ENCODE results near the gene ZFR.
"Not testable (repeated sequence)": the region's sequence is repeated elsewhere in the genome, so short reads cannot be mapped to it uniquely, and the experiment has no call there.

The ZFR gene

DNA sequence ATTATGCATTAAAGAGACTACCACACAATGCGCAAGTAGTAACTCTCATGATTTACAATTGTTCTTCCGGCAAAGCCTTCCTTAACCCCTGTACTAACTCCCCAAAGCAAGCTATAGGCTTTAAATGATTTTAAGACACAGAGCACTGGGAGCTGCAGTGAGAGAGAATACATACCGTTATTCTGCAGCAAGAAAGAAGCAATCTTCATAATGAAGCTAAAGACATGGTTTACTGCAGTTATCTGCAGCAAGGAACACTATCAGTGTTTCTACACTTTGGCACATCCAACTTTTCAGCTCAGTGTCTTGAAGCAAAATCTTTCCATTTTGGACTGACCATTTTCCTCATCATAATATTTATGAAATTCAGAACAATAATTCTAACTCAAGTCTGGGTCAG lies 61.0 kb downstream of the ZFR start:
- no peaks in the 10 kb centered on the region for H3K9me3 ChIP-seq (ENCODE audit: control insufficient read depth in 1 of 2, low read length in 2 of 2)
- no peak overlapping the region for H3K27ac ChIP-seq (ENCODE audit: low read length)
- H3K4me3 ChIP-seq (ENCODE audit: low read depth in 1 of 2, low read length in 2 of 2): no peak overlapping the region
- no peaks in the 10 kb centered on the region for H3K27me3 ChIP-seq (ENCODE audit: low read depth, low read length)
- H3K36me3 ChIP-seq (ENCODE audit: control insufficient read depth in 1 of 2, insufficient read depth in 2 of 2, low read length in 2 of 2): peaks cover 32 to 42% of the 10 kb centered on the region in 2 donors
- no peaks in the 10 kb centered on the region for H3K4me1 ChIP-seq (ENCODE audit: control insufficient read depth in 1 of 2, insufficient read depth in 2 of 2, low read length in 2 of 2)

DNA sequence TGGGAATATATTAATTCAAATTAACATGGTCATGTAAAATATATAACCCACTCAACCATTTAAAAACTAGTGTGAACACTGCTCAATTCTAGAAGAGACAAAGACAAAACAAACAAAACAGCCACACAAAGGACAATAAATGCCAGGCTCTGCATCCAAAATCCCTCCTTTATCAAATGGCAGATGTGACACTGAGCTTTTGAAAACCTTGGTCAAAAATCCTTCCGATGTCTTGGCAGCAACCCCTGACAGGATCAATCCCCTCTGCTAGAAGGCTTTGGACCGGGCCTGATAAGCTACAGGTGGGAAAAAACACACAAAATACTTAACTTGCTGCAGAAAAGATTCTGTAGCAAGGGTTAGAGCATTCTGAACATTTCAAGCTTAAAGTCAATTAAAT lies 61.5 kb downstream of the ZFR start:
- Histone ChIP-seq H3K27me3 (ENCODE audit: low read depth, low read length) (no peaks in the 10 kb centered on the region), H3K9me3 (ENCODE audit: control insufficient read depth in 1 of 2, low read length in 2 of 2) (no peaks in the 10 kb centered on the region), H3K27ac (ENCODE audit: low read length) (no peak overlapping the region), H3K36me3 (ENCODE audit: control insufficient read depth in 1 of 2, insufficient read depth in 2 of 2, low read length in 2 of 2) (peaks cover 29 to 43% of the 10 kb centered on the region in 2 donors), H3K4me1 (ENCODE audit: control insufficient read depth in 1 of 2, insufficient read depth in 2 of 2, low read length in 2 of 2) (no peaks in the 10 kb centered on the region), H3K4me3 (ENCODE audit: low read depth in 1 of 2, low read length in 2 of 2) (no peak overlapping the region)

DNA sequence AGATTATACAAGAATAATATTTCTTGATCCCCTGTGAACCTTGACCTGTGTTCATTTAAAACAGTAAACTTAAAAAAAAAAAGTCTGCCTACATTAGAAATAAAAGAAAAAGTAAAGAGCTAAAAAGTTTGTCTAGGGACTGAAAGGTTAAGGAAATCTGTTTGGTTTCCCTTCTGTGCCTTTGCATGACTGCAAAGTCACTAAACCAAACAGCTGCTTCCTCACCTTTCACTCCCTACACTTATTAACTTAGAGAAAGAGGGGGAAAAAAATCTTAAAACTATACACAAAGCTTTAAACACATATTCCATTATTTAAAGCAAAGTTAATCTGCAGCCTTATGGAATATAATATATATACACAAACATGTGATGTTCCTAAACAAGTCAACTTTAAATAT lies 65.1 kb downstream of the ZFR start:
- H3K9me3 ChIP-seq (ENCODE audit: control insufficient read depth in 1 of 2, low read length in 2 of 2): no peaks in the 10 kb centered on the region

DNA sequence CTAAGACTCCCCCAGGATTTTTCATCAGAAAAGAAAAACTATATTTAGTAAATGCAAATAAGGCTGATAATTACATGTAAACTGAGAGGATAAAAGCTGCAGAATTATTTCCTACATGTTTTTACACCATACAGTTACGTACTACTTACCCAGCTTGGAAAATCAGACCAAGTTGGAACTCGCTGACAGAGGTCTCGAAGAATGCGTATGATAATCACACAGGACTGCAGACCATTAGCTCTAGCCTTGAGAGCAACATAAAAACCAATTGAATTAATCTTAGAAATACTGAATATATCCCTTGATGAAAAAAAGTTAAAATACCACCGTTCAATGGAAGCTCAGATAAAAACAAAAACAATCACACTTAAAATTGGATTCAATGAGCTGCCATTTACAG lies 65.6 kb downstream of the ZFR start:
- no peaks in the 10 kb centered on the region for H3K4me1 ChIP-seq (ENCODE audit: control insufficient read depth in 1 of 2, insufficient read depth in 2 of 2, low read length in 2 of 2)
- peaks cover 16 to 32% of the 10 kb centered on the region in 2 donors for H3K36me3 ChIP-seq (ENCODE audit: control insufficient read depth in 1 of 2, insufficient read depth in 2 of 2, low read length in 2 of 2)

More for the DNA sequence above, 65.1 kb downstream of the ZFR start:
- Histone ChIP-seq H3K4me1 (ENCODE audit: control insufficient read depth in 1 of 2, insufficient read depth in 2 of 2, low read length in 2 of 2) (no peaks in the 10 kb centered on the region), H3K4me3 (ENCODE audit: low read depth in 1 of 2, low read length in 2 of 2) (no peak overlapping the region), H3K27me3 (ENCODE audit: low read depth, low read length) (no peaks in the 10 kb centered on the region), H3K27ac (ENCODE audit: low read length) (no peak overlapping the region), H3K36me3 (ENCODE audit: control insufficient read depth in 1 of 2, insufficient read depth in 2 of 2, low read length in 2 of 2) (peaks cover 17 to 32% of the 10 kb centered on the region in 2 donors)

DNA sequence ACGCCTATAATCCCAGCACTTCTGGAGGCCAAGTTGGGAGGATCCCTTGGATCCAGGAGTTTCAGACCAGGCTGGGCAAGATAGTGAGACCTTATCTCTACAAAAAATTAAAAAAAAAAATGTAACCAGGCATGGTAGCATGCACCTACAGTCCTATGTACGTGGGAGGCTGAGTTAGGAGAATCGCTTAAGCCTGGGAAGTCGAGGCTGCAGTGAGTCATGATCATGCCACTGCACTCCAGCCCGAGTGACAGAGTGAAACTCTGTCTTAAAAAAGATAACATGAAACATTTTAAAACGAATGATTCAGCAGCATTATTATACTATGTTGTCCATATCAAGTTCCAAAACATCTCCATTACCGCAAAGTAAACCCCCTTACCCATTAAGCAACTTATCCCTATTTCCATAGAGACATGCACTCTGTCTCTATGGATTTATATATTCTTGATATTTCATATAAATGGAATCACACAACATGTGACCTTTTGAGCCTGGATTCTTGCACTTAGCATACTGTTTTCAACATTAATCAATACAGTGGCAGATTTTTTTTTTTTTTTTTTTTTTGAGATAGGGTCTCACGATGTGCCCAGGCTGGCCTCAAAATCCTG lies 74.9 kb downstream of the ZFR start:
- no peaks in the 10 kb centered on the region for H3K4me1 ChIP-seq (ENCODE audit: control insufficient read depth in 1 of 2, insufficient read depth in 2 of 2, low read length in 2 of 2)
- no peaks in the 10 kb centered on the region for H3K9me3 ChIP-seq (ENCODE audit: control insufficient read depth in 1 of 2, low read length in 2 of 2)
- no peak overlapping the region for H3K4me3 ChIP-seq (ENCODE audit: low read depth in 1 of 2, low read length in 2 of 2)
- H3K27ac ChIP-seq (ENCODE audit: low read length): no peak overlapping the region
- H3K27me3 ChIP-seq (ENCODE audit: low read depth, low read length): no peaks in the 10 kb centered on the region
- H3K36me3 ChIP-seq (ENCODE audit: control insufficient read depth in 1 of 2, insufficient read depth in 2 of 2, low read length in 2 of 2): peaks cover 15 to 32% of the 10 kb centered on the region in 2 donors

More for the DNA sequence above, 65.6 kb downstream of the ZFR start:
- H3K27ac ChIP-seq (ENCODE audit: low read length): no peak overlapping the region
- H3K4me3 ChIP-seq (ENCODE audit: low read depth in 1 of 2, low read length in 2 of 2): no peak overlapping the region
- no peaks in the 10 kb centered on the region for H3K27me3 ChIP-seq (ENCODE audit: low read depth, low read length)
- H3K9me3 ChIP-seq (ENCODE audit: control insufficient read depth in 1 of 2, low read length in 2 of 2): no peaks in the 10 kb centered on the region

DNA sequence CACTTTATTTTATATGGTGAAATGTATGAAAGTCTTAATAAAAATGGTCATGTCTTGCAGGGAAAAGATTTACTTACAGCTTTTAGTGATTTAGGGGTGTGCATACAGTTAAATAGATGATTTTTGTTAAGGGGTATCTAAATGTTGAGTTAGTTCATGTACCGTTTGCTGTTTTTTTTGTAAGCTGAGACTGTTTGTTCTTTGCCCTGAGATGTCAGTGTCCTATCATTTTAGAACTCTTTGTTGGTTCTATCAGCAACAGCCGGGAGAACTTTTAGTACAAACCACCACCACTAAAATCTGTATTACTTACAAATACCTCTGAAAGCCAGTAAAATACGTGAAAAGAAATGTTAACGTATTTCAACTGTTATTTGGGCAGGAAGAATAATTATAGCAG lies 75.5 kb downstream of the ZFR start:
- Histone ChIP-seq H3K4me3 (ENCODE audit: low read depth in 1 of 2, low read length in 2 of 2) (no peak overlapping the region), H3K27ac (ENCODE audit: low read length) (no peak overlapping the region), H3K36me3 (ENCODE audit: control insufficient read depth in 1 of 2, insufficient read depth in 2 of 2, low read length in 2 of 2) (peaks cover 15 to 30% of the 10 kb centered on the region in 2 donors), H3K27me3 (ENCODE audit: low read depth, low read length) (no peaks in the 10 kb centered on the region), H3K9me3 (ENCODE audit: control insufficient read depth in 1 of 2, low read length in 2 of 2) (no peaks in the 10 kb centered on the region), H3K4me1 (ENCODE audit: control insufficient read depth in 1 of 2, insufficient read depth in 2 of 2, low read length in 2 of 2) (no peaks in the 10 kb centered on the region)

DNA sequence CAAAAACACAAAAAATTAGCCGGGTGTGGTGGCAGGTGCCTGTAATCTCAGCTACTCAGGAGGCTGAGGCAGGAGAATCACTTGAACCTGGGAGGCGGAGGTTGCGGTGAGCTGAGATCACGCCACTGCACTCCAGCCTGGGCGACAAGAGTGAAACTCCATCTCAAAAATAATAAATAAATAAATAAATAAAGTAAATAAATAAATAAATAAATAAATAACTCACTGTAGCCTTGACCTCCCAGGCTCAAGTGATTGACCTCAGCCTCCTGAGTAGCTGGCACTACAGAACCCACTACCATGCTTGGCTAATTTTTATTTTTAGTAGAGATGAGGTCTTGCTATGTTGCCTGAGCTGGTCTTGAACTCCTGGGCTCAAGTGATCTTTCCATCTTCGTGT lies 77.3 kb downstream of the ZFR start:
- H3K4me1 ChIP-seq (ENCODE audit: control insufficient read depth in 1 of 2, insufficient read depth in 2 of 2, low read length in 2 of 2); H3K27ac ChIP-seq (ENCODE audit: low read length); H3K9me3 ChIP-seq (ENCODE audit: control insufficient read depth in 1 of 2, low read length in 2 of 2); H3K27me3 ChIP-seq (ENCODE audit: low read depth, low read length); H3K4me3 ChIP-seq (ENCODE audit: low read depth in 1 of 2, low read length in 2 of 2): not testable (repeated sequence)
- peaks cover 23 to 31% of the 10 kb centered on the region in 2 donors for H3K36me3 ChIP-seq (ENCODE audit: control insufficient read depth in 1 of 2, insufficient read depth in 2 of 2, low read length in 2 of 2)

DNA sequence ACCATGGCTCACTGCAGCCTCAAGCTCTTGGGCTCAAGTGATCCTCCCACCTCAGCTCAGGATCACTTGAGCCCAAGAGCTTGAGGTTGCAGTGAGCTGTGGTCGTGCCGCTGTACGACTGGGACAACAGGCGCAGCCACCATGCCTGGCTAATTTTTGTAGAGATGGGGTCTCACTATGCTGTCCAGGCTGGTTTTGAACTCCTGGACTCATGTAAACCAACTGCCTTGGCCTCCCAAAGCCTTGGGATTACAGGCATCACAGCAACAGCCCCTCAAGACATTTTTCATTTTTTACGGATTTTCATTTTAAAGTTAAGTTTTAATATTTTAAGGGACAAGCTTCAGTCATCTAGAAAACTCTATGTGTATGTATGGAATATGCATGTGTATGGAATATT lies 78.9 kb downstream of the ZFR start:
- Histone ChIP-seq H3K36me3 (ENCODE audit: control insufficient read depth in 1 of 2, insufficient read depth in 2 of 2, low read length in 2 of 2) (peaks cover 23 to 34% of the 10 kb centered on the region in 2 donors), H3K4me1 (ENCODE audit: control insufficient read depth in 1 of 2, insufficient read depth in 2 of 2, low read length in 2 of 2) (no peaks in the 10 kb centered on the region), H3K27ac (ENCODE audit: low read length) (no peak overlapping the region), H3K9me3 (ENCODE audit: control insufficient read depth in 1 of 2, low read length in 2 of 2) (no peaks in the 10 kb centered on the region), H3K4me3 (ENCODE audit: low read depth in 1 of 2, low read length in 2 of 2) (no peak overlapping the region), H3K27me3 (ENCODE audit: low read depth, low read length) (no peaks in the 10 kb centered on the region)

DNA sequence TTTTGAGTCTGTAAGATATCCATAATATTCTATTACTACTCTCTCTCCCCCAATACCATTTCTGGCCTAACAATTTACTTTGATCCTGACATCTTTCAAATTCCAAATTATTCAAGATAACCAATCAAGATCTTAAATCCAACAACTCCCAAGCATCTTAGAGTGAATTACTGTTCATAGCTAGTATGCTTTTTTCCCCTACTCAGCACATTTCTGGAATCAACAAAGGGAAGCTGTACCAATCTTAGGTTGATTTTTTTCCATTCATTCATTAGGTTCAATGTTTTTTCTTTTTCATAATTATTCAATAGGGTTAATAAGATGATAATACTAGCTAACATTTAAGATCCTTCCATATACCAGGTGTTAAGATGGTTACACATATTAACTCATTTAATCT lies 81.5 kb downstream of the ZFR start:
- Histone ChIP-seq H3K27me3 (ENCODE audit: low read depth, low read length) (no peaks in the 10 kb centered on the region), H3K9me3 (ENCODE audit: control insufficient read depth in 1 of 2, low read length in 2 of 2) (no peaks in the 10 kb centered on the region), H3K4me1 (ENCODE audit: control insufficient read depth in 1 of 2, insufficient read depth in 2 of 2, low read length in 2 of 2) (no peaks in the 10 kb centered on the region), H3K36me3 (ENCODE audit: control insufficient read depth in 1 of 2, insufficient read depth in 2 of 2, low read length in 2 of 2) (peaks cover 23 to 33% of the 10 kb centered on the region in 2 donors), H3K4me3 (ENCODE audit: low read depth in 1 of 2, low read length in 2 of 2) (no peak overlapping the region), H3K27ac (ENCODE audit: low read length) (no peak overlapping the region)

DNA sequence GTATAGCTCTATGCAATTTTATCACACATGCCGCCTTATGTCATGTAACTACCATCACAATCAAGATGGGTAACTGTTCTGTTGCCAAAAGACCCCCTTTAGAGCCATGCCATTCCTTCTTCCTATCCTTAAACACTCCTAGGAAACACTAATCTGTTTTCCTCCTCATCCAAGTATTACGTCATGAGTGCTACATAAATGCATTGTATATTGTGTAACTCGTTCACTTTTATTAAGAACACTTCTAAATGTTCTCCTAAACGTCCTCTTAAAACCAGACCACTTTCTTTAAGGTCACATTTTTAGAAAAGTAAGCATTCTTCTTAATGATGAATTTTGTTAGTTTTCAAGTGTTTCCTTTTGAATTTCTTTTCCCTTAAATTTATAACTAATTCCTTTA lies 82.0 kb downstream of the ZFR start:
- Histone ChIP-seq H3K27ac (ENCODE audit: low read length) (no peak overlapping the region), H3K36me3 (ENCODE audit: control insufficient read depth in 1 of 2, insufficient read depth in 2 of 2, low read length in 2 of 2) (peaks cover 23 to 38% of the 10 kb centered on the region in 2 donors), H3K27me3 (ENCODE audit: low read depth, low read length) (no peaks in the 10 kb centered on the region), H3K9me3 (ENCODE audit: control insufficient read depth in 1 of 2, low read length in 2 of 2) (no peaks in the 10 kb centered on the region), H3K4me3 (ENCODE audit: low read depth in 1 of 2, low read length in 2 of 2) (no peak overlapping the region), H3K4me1 (ENCODE audit: control insufficient read depth in 1 of 2, insufficient read depth in 2 of 2, low read length in 2 of 2) (no peaks in the 10 kb centered on the region)

DNA sequence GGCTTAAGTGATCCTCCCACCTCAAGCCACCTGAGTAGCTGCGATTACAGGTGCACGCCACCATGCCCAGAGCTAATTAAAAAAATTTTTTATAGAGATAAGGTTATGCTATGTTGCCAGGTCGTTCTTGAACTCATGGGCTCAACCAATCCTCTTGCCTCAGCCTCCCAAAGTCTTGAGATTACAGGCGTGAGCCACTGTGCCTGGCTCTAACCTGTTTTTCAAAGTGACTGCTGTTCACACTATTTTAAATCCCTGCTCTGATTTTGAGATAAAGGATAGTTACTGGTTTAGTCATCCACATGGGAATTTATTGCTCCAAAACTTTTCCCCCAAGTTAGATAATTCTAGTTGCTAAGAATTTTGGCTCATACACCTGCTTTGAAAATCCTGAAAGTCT lies 83.6 kb downstream of the ZFR start:
- peaks cover 23 to 51% of the 10 kb centered on the region in 2 donors for H3K36me3 ChIP-seq (ENCODE audit: control insufficient read depth in 1 of 2, insufficient read depth in 2 of 2, low read length in 2 of 2)
- H3K27me3 ChIP-seq (ENCODE audit: low read depth, low read length): no peaks in the 10 kb centered on the region
- H3K27ac ChIP-seq (ENCODE audit: low read length): no peak overlapping the region
- no peaks in the 10 kb centered on the region for H3K9me3 ChIP-seq (ENCODE audit: control insufficient read depth in 1 of 2, low read length in 2 of 2)
- H3K4me3 ChIP-seq (ENCODE audit: low read depth in 1 of 2, low read length in 2 of 2): no peak overlapping the region
- H3K4me1 ChIP-seq (ENCODE audit: control insufficient read depth in 1 of 2, insufficient read depth in 2 of 2, low read length in 2 of 2): no peaks in the 10 kb centered on the region

DNA sequence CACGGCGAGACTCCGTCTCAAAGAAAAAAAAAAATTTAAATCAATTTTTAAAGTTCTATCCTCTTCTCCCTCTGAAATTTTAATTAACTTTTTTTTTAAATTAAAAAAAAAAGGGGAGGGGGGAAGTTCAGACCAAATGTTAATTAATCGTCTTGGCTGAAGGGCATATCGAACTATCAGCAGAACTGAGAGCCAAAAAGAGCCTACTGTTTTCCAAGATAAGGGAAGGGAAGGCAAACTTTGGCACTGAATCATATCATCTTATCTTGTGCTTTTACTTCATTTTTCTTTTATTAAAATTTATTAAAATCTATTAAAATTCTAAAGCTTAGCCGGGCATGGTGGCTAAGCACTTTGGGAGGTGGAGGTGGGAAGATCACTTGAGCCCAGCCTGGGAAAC lies 85.9 kb downstream of the ZFR start:
- no peak overlapping the region for H3K4me3 ChIP-seq (ENCODE audit: low read depth in 1 of 2, low read length in 2 of 2)
- no peaks in the 10 kb centered on the region for H3K4me1 ChIP-seq (ENCODE audit: control insufficient read depth in 1 of 2, insufficient read depth in 2 of 2, low read length in 2 of 2)
- no peaks in the 10 kb centered on the region for H3K27me3 ChIP-seq (ENCODE audit: low read depth, low read length)
- no peak overlapping the region for H3K27ac ChIP-seq (ENCODE audit: low read length)
- no peaks in the 10 kb centered on the region for H3K9me3 ChIP-seq (ENCODE audit: control insufficient read depth in 1 of 2, low read length in 2 of 2)
- H3K36me3 ChIP-seq (ENCODE audit: control insufficient read depth in 1 of 2, insufficient read depth in 2 of 2, low read length in 2 of 2): peaks cover 26 to 60% of the 10 kb centered on the region in 2 donors
